H9 (cell line): ENCODE results near the gene CYBA. TPM values are rescaled to one million over a fixed set of nuclear protein-coding genes. Genes with fewer than 3 reads are reported as not detected.

ENCODE experiments used
- DNase-seq: peaks from one replicate; pipeline ENCODE4 v3.0.0-alpha.2; 2017
- H2AFZ ChIP-seq: one replicate; pipeline ENCODE4 v1.6.1; 2013; ENCODE audit warnings: mild to moderate bottlenecking, low read length, control low read depth, moderate library complexity
- H2AK5ac ChIP-seq: 2 replicates; pipeline ENCODE4 v1.6.1; 2013; ENCODE audit warnings: low read length, control low read depth, mixed read lengths; ENCODE audit not compliant: insufficient read length
- H2BK120ac ChIP-seq: one replicate; pipeline ENCODE4 v1.6.1; 2013; ENCODE audit warnings: low read depth, mild to moderate bottlenecking, low read length, control low read depth, inconsistent platforms; ENCODE audit not compliant: poor library complexity, severe bottlenecking
- H2BK12ac ChIP-seq: 2 replicates; pipeline ENCODE4 v1.6.1; 2013; ENCODE audit warnings: low read length, control low read depth, mixed read lengths, low read depth; ENCODE audit not compliant: insufficient read length
- H2BK15ac ChIP-seq: 2 replicates; pipeline ENCODE4 v1.6.1; 2013; ENCODE audit warnings: low read depth, low read length, control low read depth
- H2BK20ac ChIP-seq: one replicate; pipeline ENCODE4 v1.6.1; 2013; ENCODE audit warnings: low read depth, mild to moderate bottlenecking, low read length, control low read depth, inconsistent platforms; ENCODE audit not compliant: poor library complexity, severe bottlenecking
- H2BK5ac ChIP-seq: 2 replicates; pipeline ENCODE4 v1.6.1; 2013; ENCODE audit warnings: low read length, control low read depth, mixed read lengths; ENCODE audit not compliant: insufficient read length
- H3K14ac ChIP-seq: 2 replicates; pipeline ENCODE4 v1.6.1; 2013; ENCODE audit warnings: low read length, control low read depth; ENCODE audit not compliant: insufficient read depth
- H3K18ac ChIP-seq: 2 replicates; pipeline ENCODE4 v1.6.1; 2013; ENCODE audit warnings: low read depth, mild to moderate bottlenecking, mixed read lengths, low read length, control low read depth; ENCODE audit not compliant: insufficient read length
- H3K23ac ChIP-seq: 2 replicates; pipeline ENCODE4 v1.6.1; 2013; ENCODE audit warnings: low read length, control low read depth, mixed read lengths, low read depth; ENCODE audit not compliant: insufficient read length
- H3K23me2 ChIP-seq: 2 replicates; pipeline ENCODE4 v1.6.1; 2013; ENCODE audit warnings: low read depth, mild to moderate bottlenecking, mixed read lengths, low read length, control low read depth; ENCODE audit not compliant: insufficient read length, poor library complexity, severe bottlenecking
- H3K27ac ChIP-seq: 2 replicates; pipeline ENCODE4 v1.5.1; 2013; ENCODE audit warnings: low read length, control low read depth, mixed read lengths, low read depth; ENCODE audit not compliant: insufficient read length
- H3K27me3 ChIP-seq: 2 replicates; pipeline ENCODE4 v1.6.1; 2013; ENCODE audit warnings: low read length, control low read depth, inconsistent platforms; ENCODE audit not compliant: insufficient read depth
- H3K4ac ChIP-seq: 2 replicates; pipeline ENCODE4 v1.6.1; 2013; ENCODE audit warnings: low read depth, mild to moderate bottlenecking, control low read depth, inconsistent platforms, low read length, moderate library complexity
- H3K4me1 ChIP-seq: 2 replicates; pipeline ENCODE4 v1.6.1; 2013; ENCODE audit warnings: low read length, control low read depth, inconsistent platforms; ENCODE audit not compliant: insufficient read depth
- H3K4me2 ChIP-seq: 2 replicates; pipeline ENCODE4 v1.6.1; 2013; ENCODE audit warnings: low read length, control low read depth, mixed read lengths; ENCODE audit not compliant: insufficient read length, insufficient read depth
- H3K56ac ChIP-seq: 2 replicates; pipeline ENCODE4 v1.6.1; 2013; ENCODE audit warnings: low read depth, mild to moderate bottlenecking, mixed read lengths, low read length, control low read depth; ENCODE audit not compliant: insufficient read length
- H3K79me1 ChIP-seq: 2 replicates; pipeline ENCODE4 v1.6.1; 2013; ENCODE audit warnings: low read depth, mild to moderate bottlenecking, moderate library complexity, low read length, control low read depth, inconsistent platforms; ENCODE audit not compliant: insufficient read depth, poor library complexity, severe bottlenecking
- H3K79me2 ChIP-seq: 2 replicates; pipeline ENCODE4 v1.6.1; 2013; ENCODE audit warnings: low read length, control low read depth, inconsistent platforms; ENCODE audit not compliant: insufficient read depth
- H3K9ac ChIP-seq: 2 replicates; pipeline ENCODE4 v1.6.1; 2013; ENCODE audit warnings: low read length, control low read depth, mixed read lengths; ENCODE audit not compliant: insufficient read length; ENCODE audit errors: extremely low read depth
- H3K9me3 ChIP-seq: one replicate; pipeline ENCODE4 v1.6.1; 2013; ENCODE audit warnings: low read depth, low read length, inconsistent platforms; ENCODE audit not compliant: control insufficient read depth
- H3T11ph ChIP-seq: one replicate; pipeline ENCODE4 v1.6.1; 2013; ENCODE audit warnings: mild to moderate bottlenecking, low read length, control low read depth, inconsistent platforms
- H4K20me1 ChIP-seq: one replicate; pipeline ENCODE4 v1.6.1; 2013; ENCODE audit not compliant: control insufficient read depth, insufficient read length, insufficient read depth
- H4K5ac ChIP-seq: 2 replicates; pipeline ENCODE4 v1.6.1; 2013; ENCODE audit warnings: low read depth, mild to moderate bottlenecking, mixed read lengths, low read length, control low read depth; ENCODE audit not compliant: insufficient read length
- H4K8ac ChIP-seq: replicated peaks from 2 replicates; pipeline ENCODE4 v1.6.1; 2013; ENCODE audit warnings: low read length, control low read depth, mixed read lengths, low read depth; ENCODE audit not compliant: insufficient read length
- H4K91ac ChIP-seq: 2 replicates; pipeline ENCODE4 v1.6.1; 2013; ENCODE audit warnings: low read depth, mild to moderate bottlenecking, moderate library complexity, mixed read lengths, low read length, control low read depth; ENCODE audit not compliant: insufficient read length
- H3K27ac Mint-ChIP-seq, 3 experiments: 2 replicates in 2 of 3; 3 replicates in 1 of 3; pipeline ENCODE4 v1.8.0; 2020 to 2021; ENCODE audit warnings: mixed read lengths in 3 of 3, mild to moderate bottlenecking in 1 of 3, moderate library complexity in 1 of 3
- H3K27me3 Mint-ChIP-seq: 2 replicates; pipeline ENCODE4 v1.8.0; 2021; ENCODE audit warnings: low read depth, mild to moderate bottlenecking, moderate library complexity, mixed read lengths
- H3K36me3 Mint-ChIP-seq, 3 experiments: 2 replicates in 2 of 3; 3 replicates in 1 of 3; pipeline ENCODE4 v1.8.0; 2020 to 2021; ENCODE audit warnings: low read depth in 3 of 3, mixed read lengths in 3 of 3; ENCODE audit not compliant: insufficient read depth in 1 of 3
- H3K4me1 Mint-ChIP-seq, 2 experiments: 2 replicates each; pipeline ENCODE4 v1.8.0; 2020; ENCODE audit warnings: mixed read lengths in 2 of 2
- H3K4me3 Mint-ChIP-seq, 2 experiments: 2 replicates in 1 of 2; 3 replicates in 1 of 2; pipeline ENCODE4 v1.8.0; 2020 to 2021; ENCODE audit warnings: mild to moderate bottlenecking in 2 of 2, mixed read lengths in 2 of 2, moderate library complexity in 1 of 2
- H3K9me3 Mint-ChIP-seq, 2 experiments: 2 replicates in 1 of 2; 3 replicates in 1 of 2; pipeline ENCODE4 v1.8.0; 2020; ENCODE audit warnings: mild to moderate bottlenecking in 2 of 2, mixed read lengths in 2 of 2, moderate library complexity in 1 of 2
- CTCF ChIP-seq: fragments of 200-600 bp; sonication (generic); conservative IDR thresholded peaks from 3 replicates; pipeline ENCODE4 v1.8.0; 2021; ENCODE audit warnings: antibody characterized with exemption, mild to moderate bottlenecking
- WGBS: extraction: QIAGEN DNeasy Blood & Tissue Kit; methylation state at CpG from one replicate; pipeline ENCODE4 v1.1.7; 2013; ENCODE audit warnings: missing lambda C conversion rate, low lambda C conversion rate, mixed read lengths; ENCODE audit not compliant: insufficient read length; ENCODE audit errors: extremely low coverage; 5-methylcytosine and 5-hydroxymethylcytosine counted together
- total RNA-seq: library from RNA; stranded (reverse); gene quantifications from 2 replicates; pipeline ENCODE4 v1.2.1, GENCODE V29; 2021

The CYBA gene
- total RNA-seq, 1 experiment from 2014 or later = 153 TPM

- Histone ChIP-seq H3K79me2 (no peaks in the 10 kb centered on the region), H2BK120ac (no peak overlapping the region), H3K23ac (no peak overlapping the region), H2AK5ac (no peak overlapping the region), H4K5ac (no peak overlapping the region), H3K4me1 (no peaks in the 10 kb centered on the region), H3K27me3 (no peaks in the 10 kb centered on the region), H3K4ac (no peak overlapping the region), H2BK12ac (no peak overlapping the region), H3K18ac (no peak overlapping the region), H3K14ac (no peak overlapping the region), H2BK15ac (no peak overlapping the region), H3T11ph (no peak overlapping the region), H2BK20ac (no peak overlapping the region), H2BK5ac (no peak overlapping the region), H4K8ac (no peak overlapping the region), H4K20me1 (no peaks in the 10 kb centered on the region), H2AFZ (no peak overlapping the region), H3K79me1 (no peaks in the 10 kb centered on the region), H3K27ac (no peak overlapping the region), H3K4me2 (no peak overlapping the region), H3K9me3 (no peaks in the 10 kb centered on the region), H3K23me2 (no peaks in the 10 kb centered on the region), H3K56ac (no peak overlapping the region), H4K91ac (no peak overlapping the region), H3K9ac (no peak overlapping the region)
- no CpG with 5 or more reads among the region's 39 CpGs for WGBS
- peaks cover 15% of the 10 kb centered on the region for H3K27me3 Mint-ChIP-seq
- H3K4me1 Mint-ChIP-seq = peaks cover 3 to 4% of the 10 kb centered on the region in 2 experiments; a peak in 3 of 4 replicates
- H3K4me3 Mint-ChIP-seq = no peak overlapping the region
- TF ChIP-seq CTCF = no peak
- H3K36me3 Mint-ChIP-seq = peaks cover 0 to 15% (median 10%) of the 10 kb centered on the region in 3 experiments; a peak in 4 of 7 replicates
- no peak for DNase-seq
- no peak overlapping the region for H3K27ac Mint-ChIP-seq
- no peaks in the 10 kb centered on the region for H3K9me3 Mint-ChIP-seq
Measured at GRCh38 chr16:88693420-88694177, 42.7 kb upstream of the CYBA start.
